ENCODE results near the gene TAS2R13. TPM values are rescaled to one million over a fixed set of nuclear protein-coding genes. Genes with fewer than 3 reads are reported as not detected.

The TAS2R13 gene
- under 1 TPM; 0.12 to 0.16 TPM for total RNA-seq

DNA sequence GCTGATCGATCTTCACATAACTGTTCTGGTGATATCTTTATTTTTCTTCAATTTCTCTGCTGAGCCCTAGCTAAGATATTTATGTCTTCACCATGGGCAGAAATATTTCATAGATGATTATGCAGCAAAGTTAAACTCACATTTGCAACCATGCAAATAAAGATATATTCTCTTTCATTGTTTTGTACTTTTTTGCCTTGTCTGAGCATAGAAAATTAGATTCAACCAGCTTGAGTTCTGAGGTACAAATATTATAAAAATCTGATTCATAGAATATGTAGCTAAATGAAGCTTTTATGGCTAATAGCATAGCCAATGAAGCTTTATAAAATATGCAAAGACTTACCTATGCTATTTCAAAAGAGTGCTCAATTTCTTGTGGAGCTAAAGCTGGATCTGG lies at the start of gene TAS2R13:
TSS of gene TAS2R13 (minus strand) at position 101 of the 400 bp plus-strand sequence. CDS start 264 bp downstream, outside the sequence.
- Mint-ChIP-seq H3K27ac (no peak within 1 kb of the TSS), H3K9me3 (peaks cover 9% of the 10 kb centered on the region), H3K4me3 (no peak within 1 kb of the TSS), H3K27me3 (no peaks in the 10 kb centered on the region), H3K4me1 (no peaks in the 10 kb centered on the region), H3K36me3 (peaks cover 32% of the 10 kb centered on the region)
- DNase-seq, result no peak

DNA sequence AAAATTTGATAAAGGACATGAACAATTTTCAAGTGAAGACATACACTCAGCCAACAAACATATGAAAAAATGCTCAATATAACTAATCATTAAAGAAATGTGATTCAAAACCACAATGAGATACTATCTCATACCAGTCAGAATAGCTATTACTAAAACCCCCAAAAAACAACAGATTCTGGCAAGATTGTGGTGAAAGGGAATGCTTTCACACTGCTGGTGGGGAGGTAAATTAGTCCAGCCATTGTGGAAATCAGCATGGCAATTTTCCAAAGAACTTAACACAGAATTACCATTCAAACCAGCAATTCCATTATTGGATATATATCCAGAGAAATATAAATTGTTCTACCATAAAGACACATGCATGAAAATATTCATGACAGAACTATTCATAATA lies 48.4 kb upstream of the TAS2R13 start:
- Mint-ChIP-seq H3K36me3 (peaks cover 49% of the 10 kb centered on the region), H3K27me3 (no peaks in the 10 kb centered on the region), H3K9me3 (peaks cover 25% of the 10 kb centered on the region), H3K27ac (no peak overlapping the region), H3K4me3 (no peak overlapping the region), H3K4me1 (peaks cover 32% of the 10 kb centered on the region)
- DNase-seq, result no peak

DNA sequence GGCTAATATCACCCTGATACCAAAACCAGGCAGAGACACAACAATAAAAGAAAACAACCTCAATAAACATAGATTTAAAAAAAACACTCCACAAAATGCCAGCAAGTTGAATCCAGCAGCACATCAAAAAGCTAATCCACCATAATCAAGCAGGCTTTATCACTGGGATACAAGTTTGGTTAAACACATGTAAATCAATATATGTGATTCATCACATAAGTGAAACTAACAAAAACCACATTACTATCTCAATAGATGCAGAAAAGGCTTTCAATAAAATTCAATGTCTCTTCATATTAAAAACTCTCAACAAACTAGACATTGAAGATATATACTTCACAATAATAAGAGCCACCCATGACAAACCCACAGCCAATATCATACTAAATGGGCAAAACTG lies 46.7 kb upstream of the TAS2R13 start:
- no peak overlapping the region for H3K27ac Mint-ChIP-seq
- no peak overlapping the region for H3K4me3 Mint-ChIP-seq
- no peak for DNase-seq
- no peaks in the 10 kb centered on the region for H3K27me3 Mint-ChIP-seq
- H3K4me1 Mint-ChIP-seq, result peaks cover 28% of the 10 kb centered on the region
- H3K36me3 Mint-ChIP-seq, result peaks cover 47% of the 10 kb centered on the region
- peaks cover 25% of the 10 kb centered on the region for H3K9me3 Mint-ChIP-seq

DNA sequence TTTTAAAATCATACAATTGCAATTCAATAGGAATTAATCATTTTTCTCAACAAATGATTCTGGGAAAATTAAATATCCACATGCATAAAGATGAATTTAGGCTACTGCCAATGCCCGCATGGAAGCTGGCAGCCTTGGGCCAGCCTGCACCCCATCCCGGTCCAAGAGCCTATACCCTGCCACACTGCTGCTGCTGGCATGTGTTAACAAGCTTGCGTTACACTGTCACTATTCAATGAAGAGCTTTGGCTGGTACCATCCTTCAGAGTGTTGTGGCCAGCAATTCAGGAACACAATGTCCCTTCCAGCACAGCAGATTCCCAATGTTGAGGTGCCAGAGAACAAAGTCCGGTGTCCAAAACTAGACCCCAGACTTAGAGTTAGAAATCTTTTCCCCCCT lies 43.3 kb upstream of the TAS2R13 start:
- Mint-ChIP-seq H3K27me3 (no peaks in the 10 kb centered on the region), H3K27ac (no peak overlapping the region), H3K4me1 (peaks cover 14% of the 10 kb centered on the region), H3K9me3 (peaks cover 35% of the 10 kb centered on the region), H3K4me3 (no peak overlapping the region), H3K36me3 (peaks cover 56% of the 10 kb centered on the region)
- no peak for DNase-seq

DNA sequence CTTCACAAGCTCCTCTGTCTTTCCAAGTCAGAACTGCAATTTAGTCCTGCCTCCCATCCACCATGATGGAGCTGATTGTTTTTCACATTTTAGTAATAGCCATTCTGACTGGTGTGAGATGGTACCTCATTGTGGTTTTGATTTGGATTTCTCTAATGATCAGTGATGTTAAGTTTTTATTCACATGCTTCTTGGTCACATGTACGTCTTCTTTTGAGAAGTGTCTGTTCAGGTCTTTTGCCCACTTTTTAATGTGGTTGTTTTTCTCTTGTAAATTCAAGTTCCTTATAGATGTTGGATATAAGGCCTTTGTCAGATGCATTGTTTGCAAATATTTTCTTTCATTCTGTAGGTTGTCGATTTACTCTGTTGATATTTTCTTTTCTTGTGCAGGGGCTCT lies 33.8 kb upstream of the TAS2R13 start:
- Mint-ChIP-seq H3K9me3 (peaks cover 21% of the 10 kb centered on the region), H3K27me3 (no peaks in the 10 kb centered on the region), H3K4me1 (peaks cover 2% of the 10 kb centered on the region), H3K27ac (no peak overlapping the region), H3K4me3 (no peak overlapping the region), H3K36me3 (peaks cover 25% of the 10 kb centered on the region)
- DNase-seq, result no peak

DNA sequence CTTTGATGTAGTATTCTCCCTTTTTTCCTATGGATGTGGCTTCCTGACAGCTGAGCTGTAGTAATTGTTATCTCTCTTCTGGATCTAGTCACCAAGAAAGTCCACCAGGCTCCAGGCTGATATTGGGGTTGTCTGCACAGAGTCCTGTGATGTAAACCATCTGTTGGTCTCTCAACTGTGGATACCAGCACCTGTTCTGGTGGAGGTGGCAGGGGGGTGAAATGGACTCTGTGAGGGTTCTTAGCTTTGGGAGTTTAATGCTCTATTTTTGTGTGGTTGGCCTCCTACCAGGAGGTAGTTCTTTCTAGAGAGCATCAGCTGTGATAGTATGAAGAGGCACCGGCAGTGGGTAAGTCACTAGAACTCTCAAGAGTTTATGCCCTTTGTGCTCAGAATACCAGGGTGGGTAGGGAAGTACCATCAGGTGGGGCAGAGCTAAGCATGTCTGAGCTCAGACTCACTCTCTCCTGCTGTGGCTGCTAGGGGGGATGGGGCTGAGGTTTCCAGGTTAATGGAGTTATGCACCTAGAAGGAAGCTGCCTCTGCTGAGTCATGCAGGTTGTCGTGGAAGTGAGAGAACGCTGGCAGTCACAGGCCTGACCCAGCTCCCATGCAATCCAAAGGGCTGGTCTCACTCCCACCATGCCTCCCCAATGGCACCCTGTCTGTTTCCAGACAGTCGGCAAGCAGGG lies 32.7 kb upstream of the TAS2R13 start:
- H3K9me3 Mint-ChIP-seq, result peaks cover 13% of the 10 kb centered on the region
- H3K27ac Mint-ChIP-seq, result no peak overlapping the region
- H3K4me3 Mint-ChIP-seq, result no peak overlapping the region
- DNase-seq, result no peak
- H3K27me3 Mint-ChIP-seq, result no peaks in the 10 kb centered on the region
- peaks cover 15% of the 10 kb centered on the region for H3K36me3 Mint-ChIP-seq
- H3K4me1 Mint-ChIP-seq, result peaks cover 2% of the 10 kb centered on the region

GRCh38 chr12:10941369-10941768 lies 32.0 kb upstream of the TAS2R13 start:
- Mint-ChIP-seq H3K27ac (no peak overlapping the region), H3K4me3 (no peak overlapping the region), H3K4me1 (peaks cover 2% of the 10 kb centered on the region), H3K36me3 (peaks cover 12% of the 10 kb centered on the region), H3K9me3 (peaks cover 10% of the 10 kb centered on the region), H3K27me3 (no peaks in the 10 kb centered on the region)
- DNase-seq, result no peak

- H3K4me3 Mint-ChIP-seq, result no peak overlapping the region
- no peak for DNase-seq
- H3K9me3 Mint-ChIP-seq, result peaks cover 6% of the 10 kb centered on the region
- H3K27ac Mint-ChIP-seq, result no peak overlapping the region
- no peaks in the 10 kb centered on the region for H3K27me3 Mint-ChIP-seq
- peaks cover 12% of the 10 kb centered on the region for H3K36me3 Mint-ChIP-seq
- peaks cover 2% of the 10 kb centered on the region for H3K4me1 Mint-ChIP-seq
Measured at GRCh38 chr12:10940389-10940788, 31.0 kb upstream of the TAS2R13 start.

DNA sequence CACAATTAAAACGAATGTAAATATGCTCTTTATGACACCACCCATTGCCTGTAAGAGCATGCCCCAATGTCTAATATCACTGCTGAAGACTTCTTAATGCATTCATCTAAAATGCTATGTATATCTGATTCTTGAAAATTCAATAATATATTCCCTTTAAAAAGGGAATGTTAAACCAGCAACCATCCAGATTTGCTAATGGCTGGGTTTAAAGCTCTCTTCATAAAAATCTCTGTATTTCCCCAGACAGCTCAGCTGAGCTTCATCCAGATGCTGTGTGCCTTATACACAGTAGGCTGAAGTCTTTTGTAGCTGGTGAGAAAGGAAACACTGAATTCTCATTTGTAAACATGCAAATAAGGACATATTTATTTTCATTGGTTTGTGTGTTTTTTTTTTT lies 29.8 kb upstream of the TAS2R13 start, which contains the start of gene TAS2R14:
TSS of gene TAS2R14 (minus strand) at position 101 of the 400 bp plus-strand sequence. CDS start at position 45, 56 bp downstream.
- DNase-seq, result no peak
- peaks cover under 1% of the 10 kb centered on the region for H3K9me3 Mint-ChIP-seq
- H3K27me3 Mint-ChIP-seq, result no peaks in the 10 kb centered on the region
- H3K4me1 Mint-ChIP-seq, result peaks cover 2% of the 10 kb centered on the region
- no peak within 1 kb of the TSS for H3K27ac Mint-ChIP-seq
- peaks cover 7% of the 10 kb centered on the region for H3K36me3 Mint-ChIP-seq
- no peak within 1 kb of the TSS for H3K4me3 Mint-ChIP-seq

- H3K9me3 Mint-ChIP-seq, result no peaks in the 10 kb centered on the region
- H3K27ac Mint-ChIP-seq, result no peak overlapping the region
Measured at GRCh38 chr12:10936506-10936905, 27.1 kb upstream of the TAS2R13 start.

GRCh38 chr12:10928746-10929286 lies 19.5 kb upstream of the TAS2R13 start, which contains the start of gene PRH2:
TSS of gene PRH2 (plus strand) at chr12:10929236. CDS start at chr12:10929274, 38 bp downstream.
- Mint-ChIP-seq H3K9me3 (no peaks in the 10 kb centered on the region), H3K4me3 (no peak within 1 kb of the TSS), H3K36me3 (peaks cover 2% of the 10 kb centered on the region), H3K4me1 (no peaks in the 10 kb centered on the region), H3K27ac (no peak within 1 kb of the TSS), H3K27me3 (no peaks in the 10 kb centered on the region)
- no peak for DNase-seq

More at GRCh38 chr12:10936506-10936905, 27.1 kb upstream of the TAS2R13 start:
- Mint-ChIP-seq H3K4me1 (no peaks in the 10 kb centered on the region), H3K27me3 (no peaks in the 10 kb centered on the region), H3K4me3 (no peak overlapping the region), H3K36me3 (peaks cover under 1% of the 10 kb centered on the region)
- DNase-seq, result no peak

DNA sequence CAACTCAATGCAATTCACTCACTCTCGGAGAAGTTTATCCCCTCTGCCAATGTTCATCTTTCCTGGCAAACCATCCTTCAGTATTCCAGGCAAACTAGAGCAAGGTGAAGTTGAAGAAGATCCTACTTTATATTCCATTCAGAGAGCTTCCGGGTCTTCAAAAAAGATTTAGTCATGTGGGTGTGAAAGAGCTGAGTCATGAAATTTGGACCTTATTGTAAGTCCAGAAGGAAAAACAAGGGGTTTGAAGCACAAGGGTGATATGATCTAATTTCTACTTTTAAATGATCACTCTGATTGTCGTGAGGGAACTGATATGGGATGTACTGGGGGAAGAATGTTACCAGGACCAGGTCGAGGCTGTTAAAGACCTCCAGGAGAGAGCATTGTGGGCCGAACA lies 16.9 kb upstream of the TAS2R13 start:
- peaks cover 2% of the 10 kb centered on the region for H3K36me3 Mint-ChIP-seq
- no peak for DNase-seq
- no peaks in the 10 kb centered on the region for H3K27me3 Mint-ChIP-seq
- no peaks in the 10 kb centered on the region for H3K9me3 Mint-ChIP-seq
- no peak overlapping the region for H3K4me3 Mint-ChIP-seq
- H3K4me1 Mint-ChIP-seq, result no peaks in the 10 kb centered on the region
- no peak overlapping the region for H3K27ac Mint-ChIP-seq

GRCh38 chr12:10919809-10920208 lies 10.4 kb upstream of the TAS2R13 start:
- DNase-seq, result no peak
- no peaks in the 10 kb centered on the region for H3K4me1 Mint-ChIP-seq
- no peak overlapping the region for H3K4me3 Mint-ChIP-seq
- H3K9me3 Mint-ChIP-seq, result no peaks in the 10 kb centered on the region
- H3K27ac Mint-ChIP-seq, result no peak overlapping the region
- H3K36me3 Mint-ChIP-seq, result no peaks in the 10 kb centered on the region
- H3K27me3 Mint-ChIP-seq, result no peaks in the 10 kb centered on the region

DNA sequence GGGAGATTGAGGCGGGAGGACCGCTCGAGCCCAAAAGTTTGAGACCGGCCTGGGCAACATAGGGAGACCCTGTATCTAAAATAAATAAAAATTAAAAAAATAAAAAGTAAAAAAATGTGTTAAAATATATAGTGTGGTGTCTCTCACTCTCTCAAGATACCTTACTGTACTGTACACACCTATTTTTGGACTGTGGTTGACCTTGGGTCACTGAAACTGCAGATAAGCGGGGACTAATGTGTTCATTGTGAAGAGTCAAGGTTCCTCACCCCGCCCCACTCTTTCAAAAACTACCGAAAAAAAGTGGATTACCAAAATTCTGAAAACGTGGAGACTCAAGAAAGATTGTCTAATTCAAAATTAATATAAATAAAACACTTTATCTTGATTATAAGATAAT lies 1.0 kb upstream of the TAS2R13 start:
- no peak for DNase-seq
- no peaks in the 10 kb centered on the region for H3K4me1 Mint-ChIP-seq
- peaks cover 25% of the 10 kb centered on the region for H3K36me3 Mint-ChIP-seq
- no peaks in the 10 kb centered on the region for H3K27me3 Mint-ChIP-seq
- H3K9me3 Mint-ChIP-seq, result peaks cover 3% of the 10 kb centered on the region
- no peak overlapping the region for H3K27ac Mint-ChIP-seq
- H3K4me3 Mint-ChIP-seq, result no peak overlapping the region

GRCh38 chr12:10904686-10905085 lies 4.7 kb downstream of the TAS2R13 start:
- H3K27ac Mint-ChIP-seq, result no peak overlapping the region
- no peaks in the 10 kb centered on the region for H3K27me3 Mint-ChIP-seq
- peaks cover 36% of the 10 kb centered on the region for H3K36me3 Mint-ChIP-seq
- peaks cover 24% of the 10 kb centered on the region for H3K9me3 Mint-ChIP-seq
- H3K4me1 Mint-ChIP-seq, result no peaks in the 10 kb centered on the region
- H3K4me3 Mint-ChIP-seq, result no peak overlapping the region
- no peak for DNase-seq

DNA sequence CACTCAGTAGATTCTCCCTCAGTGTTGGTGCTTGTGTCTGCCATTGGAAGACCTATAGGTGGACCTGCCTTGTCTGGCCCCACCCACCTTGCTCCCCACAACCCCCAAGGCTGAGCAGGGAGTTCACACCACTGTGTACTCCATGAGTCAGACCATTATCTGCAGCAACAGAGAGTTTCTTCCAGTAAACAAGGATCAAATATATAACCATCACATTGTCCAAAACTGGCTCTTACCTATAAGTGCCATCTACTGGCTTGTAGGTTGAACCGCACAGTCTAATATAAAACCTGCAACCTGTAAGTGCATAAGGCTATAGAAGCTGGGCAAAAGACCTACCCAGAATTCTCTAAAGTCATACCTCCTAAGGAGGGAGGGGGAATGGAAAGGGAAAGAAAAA lies 7.9 kb downstream of the TAS2R13 start:
- H3K4me3 Mint-ChIP-seq, result no peak overlapping the region
- H3K36me3 Mint-ChIP-seq, result peaks cover 36% of the 10 kb centered on the region
- H3K4me1 Mint-ChIP-seq, result no peaks in the 10 kb centered on the region
- no peak overlapping the region for H3K27ac Mint-ChIP-seq
- no peak for DNase-seq
- H3K27me3 Mint-ChIP-seq, result no peaks in the 10 kb centered on the region
- peaks cover 22% of the 10 kb centered on the region for H3K9me3 Mint-ChIP-seq
